Prostate gland (tissue), 2 donors: Measurements from ENCODE around the gene SH3PXD2B. TPM values are rescaled to one million over a fixed set of nuclear protein-coding genes. Genes with fewer than 3 reads are reported as not detected.

Source experiments
- DNase-seq: peaks from one replicate; pipeline ENCODE4 v3.0.0-alpha.2; 2019; ENCODE audit warnings: low spot score
- H3K27ac ChIP-seq, 2 donors: fragments of 200-600 bp; sonication (generic); 2 replicates each; pipeline ENCODE4 v1.5.1; 2017 to 2019
- H3K27me3 ChIP-seq: fragments of 200-600 bp; sonication (generic); replicated peaks from 2 replicates; pipeline ENCODE4 v1.5.1; 2019; ENCODE audit not compliant: insufficient read depth
- H3K36me3 ChIP-seq, 2 donors: fragments of 200-600 bp; sonication (generic); 1 replicate in 1 of 2; 2 replicates in 1 of 2; pipeline versions ENCODE4 v1.5.1 to v1.8.1; 2017 to 2019
- H3K4me1 ChIP-seq: fragments of 200-600 bp; sonication (generic); replicated peaks from 2 replicates; pipeline ENCODE4 v1.5.1; 2019
- H3K4me3 ChIP-seq, 2 donors: fragments of 200-600 bp; sonication (generic); 2 replicates each; pipeline ENCODE4 v1.5.1; 2017 to 2019
- H3K9me3 ChIP-seq: fragments of 200-600 bp; sonication (generic); 2 replicates; pipeline ENCODE4 v1.5.1; 2017
- CTCF ChIP-seq, 4 experiments: fragments of 200-600 bp in 2 of 4; fragments of 450-650 bp in 2 of 4; sonication (generic) in 2 of 4; IDR thresholded peaks; 1 replicate in 3 of 4; 2 replicates in 1 of 4; pipeline ENCODE4 v1.5.1; 2016 to 2019; ENCODE audit warnings: antibody characterized with exemption in 4 of 4, mild to moderate bottlenecking in 2 of 4, moderate library complexity in 2 of 4
- POLR2A ChIP-seq: fragments of 450-650 bp; IDR thresholded peaks from one replicate; pipeline ENCODE4 v1.6.1; 2016; ENCODE audit warnings: antibody characterized with exemption, mild to moderate bottlenecking
- POLR2AphosphoS5 ChIP-seq: sonication (generic); formaldehyde crosslinking; IDR thresholded peaks from one replicate; pipeline ENCODE4 v1.6.1; 2017; ENCODE audit warnings: antibody characterized with exemption
- WGBS: methylation state at CpG from one replicate; pipeline ENCODE4 v1.1.5; 2018; 5-methylcytosine and 5-hydroxymethylcytosine counted together
- intact Hi-C: fragments of 100-400 bp; cut with DNase I; formaldehyde crosslinking; loops from one replicate; pipeline ENCODE4 v1.14.2; 2022
- total RNA-seq, 2 donors: library from RNA; depleted of rRNA; stranded (reverse); fragments of >200 nt; gene quantifications; one replicate each; pipeline ENCODE4 v1.1.0, GENCODE V29; 2016

The SH3PXD2B gene
- total RNA-seq, 2 donors from 2014 or later, result 15.8 to 38.0 TPM

- TF ChIP-seq POLR2AphosphoS5 (no peak), POLR2A (no peak), CTCF (IDR thresholded peaks at IDR 0.05) (no peak)
- Histone ChIP-seq H3K9me3 (no peaks in the 10 kb centered on the region), H3K27me3 (no peaks in the 10 kb centered on the region), H3K4me3 (no peak overlapping the region), H3K27ac (no peak overlapping the region), H3K36me3 (no peaks in the 10 kb centered on the region), H3K4me1 (no peaks in the 10 kb centered on the region)
- WGBS, result 87% methylated on average over 11 of the region's 11 CpGs
- no peak for DNase-seq
- intact Hi-C loops, result no loop called here
Observed at GRCh38 chr5:172493461-172493860, 39.1 kb upstream of the SH3PXD2B start.

GRCh38 chr5:172493002-172493401, 38.7 kb upstream of the SH3PXD2B start:
- Histone ChIP-seq H3K27ac (no peak overlapping the region), H3K4me1 (no peaks in the 10 kb centered on the region), H3K36me3 (no peaks in the 10 kb centered on the region), H3K9me3 (no peaks in the 10 kb centered on the region), H3K27me3 (no peaks in the 10 kb centered on the region), H3K4me3 (no peak overlapping the region)
- WGBS, result 93% methylated on average over 7 of the region's 7 CpGs
- intact Hi-C loops, result no loop called here
- no peak for DNase-seq
- TF ChIP-seq POLR2A (no peak), POLR2AphosphoS5 (no peak), CTCF (IDR thresholded peaks at IDR 0.05) (no peak)

- WGBS, result 89% methylated on average over 14 of the region's 14 CpGs
- Histone ChIP-seq H3K36me3 (no peaks in the 10 kb centered on the region), H3K27me3 (no peaks in the 10 kb centered on the region), H3K27ac (no peak overlapping the region), H3K4me3 (no peak overlapping the region), H3K9me3 (no peaks in the 10 kb centered on the region), H3K4me1 (no peaks in the 10 kb centered on the region)
- TF ChIP-seq CTCF (IDR thresholded peaks at IDR 0.05) (no peak), POLR2A (no peak)
- intact Hi-C loops, result no loop called here
- DNase-seq, result no peak
Observed at GRCh38 chr5:172492097-172492840, 37.9 kb upstream of the SH3PXD2B start.

GRCh38 chr5:172491481-172491880, 37.2 kb upstream of the SH3PXD2B start:
- 82% methylated on average over 8 of the region's 8 CpGs for WGBS
- H3K36me3 ChIP-seq, result no peaks in the 10 kb centered on the region
- no peaks in the 10 kb centered on the region for H3K9me3 ChIP-seq
- no peak for DNase-seq
- H3K4me3 ChIP-seq, result no peak overlapping the region
- H3K4me1 ChIP-seq, result no peaks in the 10 kb centered on the region
- no peaks in the 10 kb centered on the region for H3K27me3 ChIP-seq
- H3K27ac ChIP-seq, result no peak overlapping the region
- TF ChIP-seq CTCF (IDR thresholded peaks at IDR 0.05) (no peak), POLR2A (no peak), POLR2AphosphoS5 (no peak)
- intact Hi-C loops, result no loop called here
